Suppressor macrophage (primary cell): Measurements from ENCODE around the gene MSLN.

Source experiments
- DNase-seq, 4 experiments: peaks; one replicate each; pipeline ENCODE4 v3.0.0-alpha.2; 2020 to 2022

Gene MSLN

DNA sequence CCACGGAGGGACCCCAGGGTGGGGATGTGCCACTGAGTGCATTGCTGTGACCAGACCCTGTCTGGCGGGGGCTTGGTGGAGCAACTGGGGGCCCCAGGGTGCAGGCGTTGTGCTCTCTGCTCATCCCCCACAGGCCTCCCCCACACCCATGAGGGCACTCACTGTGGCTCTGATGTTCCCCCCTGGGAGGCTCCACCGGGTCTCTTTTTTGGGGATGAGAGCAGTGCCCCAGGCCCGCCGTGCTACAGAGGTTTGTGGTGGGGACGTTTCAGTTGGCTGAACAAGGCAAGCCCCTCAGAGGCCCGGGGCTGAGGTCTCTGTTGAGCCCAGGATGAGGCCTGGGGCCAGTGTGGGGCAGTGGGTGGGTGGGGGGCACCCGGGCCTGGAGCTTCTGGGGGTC is 36.8 kb upstream of the MSLN start:
- no peak for DNase-seq

DNA sequence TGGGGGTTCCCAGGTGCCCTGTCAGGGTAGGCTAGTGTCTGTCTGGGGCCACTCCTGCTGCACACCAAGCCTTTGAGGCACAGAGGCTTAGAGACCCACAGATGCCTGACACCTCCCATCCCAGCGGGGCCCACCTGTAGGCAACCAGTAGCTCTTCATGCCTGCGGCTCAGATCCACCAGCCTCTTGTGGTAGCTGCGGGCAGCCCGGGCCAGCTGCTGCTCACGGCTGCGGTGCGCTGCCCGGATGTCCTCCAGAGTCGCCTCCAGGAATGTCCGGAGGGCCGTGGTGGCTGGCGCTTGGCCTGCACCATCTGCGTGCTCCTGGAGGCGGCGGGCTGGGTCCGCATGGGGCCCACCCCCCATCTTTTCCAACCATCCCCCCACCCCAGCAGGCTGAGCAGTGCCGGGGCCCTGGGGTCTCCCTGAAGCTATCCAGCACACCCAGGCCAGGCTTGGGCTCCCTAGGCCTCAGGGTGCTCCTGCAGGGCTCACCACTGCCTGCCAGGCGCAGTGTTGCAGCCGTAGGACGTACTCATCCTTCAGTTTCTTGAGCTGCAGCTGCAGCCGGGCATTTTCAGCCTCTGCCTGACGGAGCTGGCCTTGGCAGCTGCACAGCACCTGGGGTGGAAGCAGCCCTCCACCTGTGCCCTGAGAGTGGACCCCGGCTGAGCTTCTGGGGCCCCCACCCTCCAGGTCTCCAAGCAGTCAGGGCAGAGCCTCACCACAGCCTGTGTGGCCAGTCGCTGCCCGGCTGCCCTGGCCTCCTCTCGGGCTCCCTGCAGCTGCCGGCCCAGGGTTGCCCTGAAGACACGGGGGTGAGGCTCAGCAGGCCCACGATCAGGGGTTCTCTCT is 36.1 kb upstream of the MSLN start:
- no peak for DNase-seq

DNA sequence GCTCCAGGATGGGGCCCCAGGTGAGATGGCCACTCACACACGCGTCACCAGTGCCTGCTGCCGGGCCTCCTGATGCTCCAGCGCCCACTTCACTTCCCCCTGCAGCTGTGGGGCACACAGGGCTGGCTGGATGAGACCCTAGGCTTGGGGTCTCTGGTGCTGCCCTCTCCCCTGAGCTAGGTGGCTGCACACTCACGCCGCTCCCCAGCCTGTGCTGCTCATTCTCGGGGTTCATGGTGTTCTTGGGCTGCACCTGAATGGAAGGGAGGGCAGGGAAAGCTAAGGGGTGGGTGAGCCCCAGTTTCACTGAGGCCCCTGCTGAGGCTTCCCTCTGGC is 35.5 kb upstream of the MSLN start:
- no peak for DNase-seq

DNA sequence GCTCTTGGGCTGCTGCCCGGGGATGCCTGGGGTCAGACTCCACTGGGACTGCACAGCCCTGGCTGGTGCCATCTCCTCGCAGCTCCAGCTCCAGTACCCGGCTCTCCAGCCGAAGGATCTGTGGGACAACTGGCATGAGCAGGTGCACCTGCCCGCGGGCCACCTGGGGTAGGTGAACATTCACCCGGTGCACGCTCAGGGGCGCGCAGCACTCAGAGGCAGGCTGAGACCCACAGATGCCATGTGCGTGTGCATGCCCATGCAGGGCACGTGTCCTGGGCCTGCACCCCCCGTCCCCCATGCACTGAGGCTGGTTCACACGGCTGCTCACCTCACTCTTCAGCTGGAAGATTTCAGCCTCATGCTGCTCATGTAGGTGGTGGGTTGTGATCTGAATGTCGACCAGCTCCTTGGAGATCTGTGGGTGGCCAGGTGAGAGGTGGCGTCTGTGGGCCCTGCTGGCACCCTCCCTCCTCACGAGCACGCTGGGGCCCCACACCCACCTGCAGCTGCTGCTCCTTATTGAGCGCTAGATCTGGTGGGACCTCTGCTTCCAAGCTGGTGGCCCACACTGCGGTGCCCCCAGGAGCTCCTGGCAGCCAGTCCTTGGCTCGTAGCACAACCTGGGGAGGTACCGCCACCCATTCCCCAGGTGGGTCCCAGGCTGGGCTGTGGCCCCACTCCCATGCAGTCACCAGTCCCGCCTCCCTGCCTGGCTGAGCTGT is 34.9 kb upstream of the MSLN start:
- no peak for DNase-seq

DNA sequence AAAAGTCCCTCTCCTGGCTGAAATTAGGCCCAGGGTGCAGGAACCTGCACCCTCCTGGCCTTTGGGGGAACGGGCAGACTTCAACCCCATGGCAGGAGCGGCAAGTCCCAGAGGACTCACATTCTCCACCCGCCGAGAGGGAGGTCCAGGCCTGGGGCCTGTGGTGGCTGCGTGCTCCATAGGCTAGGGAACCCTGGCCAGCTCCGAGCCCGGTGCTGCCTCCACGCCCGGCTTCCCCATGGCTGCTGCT is 34.4 kb upstream of the MSLN start:
- DNase-seq: no peak

DNA sequence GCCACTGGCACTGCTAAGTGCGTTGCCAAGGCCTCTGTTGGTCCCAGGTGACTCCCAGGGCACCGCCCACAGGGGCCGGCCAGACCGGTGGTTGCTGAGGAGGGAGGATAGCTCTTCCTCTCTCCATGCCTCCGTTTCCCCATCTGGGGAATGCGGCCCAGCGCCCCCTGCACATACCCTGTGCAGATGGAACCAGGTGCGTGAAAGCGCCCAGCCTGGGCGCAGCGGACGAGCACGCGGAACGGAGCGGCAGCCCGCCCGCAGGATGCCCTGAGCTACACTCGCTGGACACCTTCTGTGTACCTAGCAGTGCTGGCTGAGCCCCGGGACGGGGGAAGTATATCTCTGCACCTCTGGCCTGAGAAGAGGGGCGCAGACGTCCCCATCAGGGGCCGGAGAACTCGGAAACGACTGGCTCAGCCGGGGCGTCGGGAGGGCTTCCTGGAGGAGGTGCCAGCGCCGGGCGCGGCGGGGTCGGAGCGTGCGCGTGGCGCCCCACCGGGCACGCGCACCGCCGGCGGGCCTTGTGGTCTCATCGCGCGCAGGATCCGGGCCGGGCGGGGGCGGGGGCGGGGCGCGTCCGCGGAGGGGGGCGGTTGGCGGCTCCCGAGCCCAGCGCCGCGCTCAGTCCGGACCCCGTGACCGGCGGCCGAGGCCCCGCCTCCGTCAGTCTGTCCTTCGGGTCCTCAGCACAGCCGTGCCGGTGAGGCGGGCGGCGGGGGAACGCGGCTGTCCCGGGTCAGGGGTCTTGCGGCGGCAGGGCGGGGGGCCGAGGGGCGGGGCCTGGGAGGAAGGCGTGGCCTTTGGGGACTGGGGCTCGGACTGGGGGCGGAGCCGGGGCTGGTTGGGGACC is 33.9 kb upstream of the MSLN start, which contains the start of the genes CCDC78 and HAGHL:
Gene CCDC78 (minus strand): TSS at position 6 of the 853 bp plus-strand sequence. CDS start 76 bp downstream, outside the sequence.
Gene HAGHL (plus strand): TSS at position 669 of the 853 bp plus-strand sequence. CDS start 404 bp downstream, outside the sequence.
- peak; percentile 59 to 88 (median 74) for DNase-seq

DNA sequence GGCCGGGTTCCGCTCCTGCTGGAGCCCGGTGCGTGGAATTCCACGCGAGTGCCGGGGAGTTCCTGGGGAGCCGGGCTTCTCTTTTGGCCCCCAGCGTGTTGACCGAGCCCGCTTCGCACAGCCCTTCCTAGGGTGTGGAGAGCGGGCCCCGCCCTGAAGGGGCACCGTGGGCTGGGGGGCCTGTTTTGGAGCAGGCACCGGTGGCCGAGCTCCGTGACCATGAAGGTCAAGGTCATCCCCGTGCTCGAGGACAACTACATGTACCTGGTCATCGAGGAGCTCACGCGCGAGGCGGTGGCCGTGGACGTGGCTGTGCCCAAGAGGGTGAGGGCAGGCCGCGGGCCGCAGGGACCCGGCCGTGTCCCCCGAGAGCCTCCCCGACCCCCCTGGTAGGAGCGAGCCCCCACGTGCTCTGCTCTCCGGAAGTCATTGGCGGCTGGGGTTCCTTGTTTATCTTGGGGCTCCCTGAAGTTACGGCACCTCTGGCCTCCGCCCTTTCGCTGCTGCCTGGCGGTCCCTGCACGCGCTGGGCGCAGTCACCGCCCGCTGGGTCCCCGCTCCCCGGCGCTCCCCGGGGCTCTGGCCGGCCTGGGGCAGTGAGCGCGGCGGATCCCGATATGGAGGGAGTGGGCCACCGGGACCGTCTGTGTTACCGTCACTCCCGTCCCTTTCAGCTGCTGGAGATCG is 33.1 kb upstream of the MSLN start:
- peak; percentile 41 to 75 (median 64) for DNase-seq

DNA sequence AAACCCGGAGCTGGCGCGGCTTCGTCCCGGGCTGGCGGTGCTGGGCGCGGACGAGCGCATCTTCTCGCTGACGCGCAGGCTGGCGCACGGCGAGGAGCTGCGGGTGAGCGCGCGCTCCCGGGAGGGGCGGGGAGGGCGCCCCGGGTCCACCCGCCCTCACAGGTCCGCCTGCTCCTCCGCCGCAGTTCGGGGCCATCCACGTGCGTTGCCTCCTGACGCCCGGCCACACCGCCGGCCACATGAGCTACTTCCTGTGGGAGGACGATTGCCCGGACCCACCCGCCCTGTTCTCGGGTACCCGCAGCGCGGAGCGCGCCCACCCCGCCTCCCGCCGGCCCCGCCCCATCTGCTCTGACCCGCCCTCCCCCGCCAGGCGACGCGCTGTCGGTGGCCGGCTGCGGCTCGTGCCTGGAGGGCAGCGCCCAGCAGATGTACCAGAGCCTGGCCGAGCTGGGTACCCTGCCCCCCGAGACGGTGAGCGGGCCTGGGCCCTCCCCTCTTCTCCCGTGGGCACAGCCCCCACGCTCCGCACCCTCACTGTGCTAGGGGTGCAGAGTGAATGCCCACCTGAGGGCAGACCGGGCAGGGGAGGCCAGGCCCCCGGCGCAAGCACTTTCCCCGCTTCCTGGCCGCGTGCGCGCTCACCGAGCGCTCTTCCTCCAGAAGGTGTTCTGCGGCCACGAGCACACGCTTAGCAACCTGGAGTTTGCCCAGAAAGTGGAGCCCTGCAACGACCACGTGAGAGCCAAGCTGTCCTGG is 32.2 kb upstream of the MSLN start:
- peak; percentile 74 to 92 (median 82) for DNase-seq

DNA sequence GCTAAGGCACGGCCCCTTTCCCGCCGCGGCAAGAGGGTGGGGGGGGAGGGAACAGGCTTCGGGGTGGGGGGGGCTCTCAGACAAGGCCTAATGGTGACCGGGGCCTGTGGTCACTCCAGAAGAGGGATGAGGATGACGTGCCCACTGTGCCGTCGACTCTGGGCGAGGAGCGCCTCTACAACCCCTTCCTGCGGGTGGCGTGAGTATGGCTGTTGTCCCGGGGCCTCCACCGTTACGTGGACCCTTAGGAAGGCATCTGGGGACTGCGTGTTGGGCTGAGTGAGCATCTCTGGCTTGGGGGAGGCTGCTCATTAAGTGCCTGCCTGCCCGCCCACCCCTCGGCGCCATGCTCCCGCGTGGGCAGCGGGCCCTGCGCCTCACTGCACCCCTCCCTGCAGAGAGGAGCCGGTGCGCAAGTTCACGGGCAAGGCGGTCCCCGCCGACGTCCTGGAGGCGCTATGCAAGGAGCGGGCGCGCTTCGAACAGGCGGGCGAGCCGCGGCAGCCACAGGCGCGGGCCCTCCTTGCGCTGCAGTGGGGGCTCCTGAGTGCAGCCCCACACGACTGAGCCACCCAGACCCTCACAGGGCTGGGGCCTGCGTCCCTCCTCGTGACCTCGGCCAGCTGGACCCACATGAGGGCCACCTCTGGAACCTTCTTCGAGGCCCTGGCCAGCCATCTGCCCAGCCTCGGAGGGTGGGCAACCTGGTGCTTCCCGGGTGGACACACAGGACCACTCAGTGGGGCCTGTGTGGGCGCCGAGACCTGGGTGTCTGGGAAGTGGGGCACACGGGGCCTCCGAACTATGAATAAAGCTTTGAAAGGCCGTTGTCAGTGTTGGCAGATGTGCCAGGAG is 31.4 kb upstream of the MSLN start:
- no peak for DNase-seq

DNA sequence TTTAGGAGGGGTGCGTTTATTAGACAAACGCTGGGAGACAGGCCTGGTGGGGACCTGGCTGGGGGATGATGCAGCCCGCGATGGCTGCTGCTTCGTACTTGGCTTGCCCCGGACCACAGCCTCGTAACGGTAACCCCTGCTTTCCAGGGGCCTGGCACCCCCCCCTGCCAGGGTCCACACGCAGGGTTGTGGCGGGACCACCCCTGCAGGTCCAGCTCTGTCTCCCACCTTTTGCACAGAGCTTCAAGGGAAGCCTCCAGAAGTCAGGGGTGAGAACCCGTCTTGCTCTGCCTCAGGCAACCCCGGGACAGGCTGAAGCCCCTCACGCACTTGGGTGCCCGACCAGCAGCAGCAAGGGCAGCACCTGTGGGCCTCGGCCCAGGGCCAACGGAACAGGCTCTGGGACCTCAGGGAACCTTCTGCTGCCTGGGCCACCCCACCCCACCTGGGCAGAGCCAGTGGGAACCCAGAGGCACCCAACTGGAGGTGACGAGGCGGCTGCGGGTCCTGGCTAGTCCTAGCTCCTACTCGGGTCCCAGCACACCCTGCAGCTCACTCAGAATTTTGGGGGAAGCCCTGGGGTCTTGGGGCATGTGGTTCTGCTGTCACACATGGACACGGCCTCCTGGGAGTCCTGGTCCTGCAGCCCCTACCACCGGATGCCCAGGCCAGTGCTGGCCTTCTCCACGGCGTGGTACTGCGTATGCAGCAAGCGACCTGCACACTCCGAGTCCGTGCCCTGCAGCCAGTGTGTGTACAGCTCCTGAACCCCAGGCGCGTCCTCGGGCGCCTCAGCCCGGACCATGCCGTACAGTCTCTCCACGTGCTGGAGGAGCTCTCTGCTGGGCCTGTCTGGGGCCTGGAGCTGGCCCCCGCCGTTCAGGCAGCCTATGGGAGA is 30.5 kb upstream of the MSLN start:
- DNase-seq: no peak

DNA sequence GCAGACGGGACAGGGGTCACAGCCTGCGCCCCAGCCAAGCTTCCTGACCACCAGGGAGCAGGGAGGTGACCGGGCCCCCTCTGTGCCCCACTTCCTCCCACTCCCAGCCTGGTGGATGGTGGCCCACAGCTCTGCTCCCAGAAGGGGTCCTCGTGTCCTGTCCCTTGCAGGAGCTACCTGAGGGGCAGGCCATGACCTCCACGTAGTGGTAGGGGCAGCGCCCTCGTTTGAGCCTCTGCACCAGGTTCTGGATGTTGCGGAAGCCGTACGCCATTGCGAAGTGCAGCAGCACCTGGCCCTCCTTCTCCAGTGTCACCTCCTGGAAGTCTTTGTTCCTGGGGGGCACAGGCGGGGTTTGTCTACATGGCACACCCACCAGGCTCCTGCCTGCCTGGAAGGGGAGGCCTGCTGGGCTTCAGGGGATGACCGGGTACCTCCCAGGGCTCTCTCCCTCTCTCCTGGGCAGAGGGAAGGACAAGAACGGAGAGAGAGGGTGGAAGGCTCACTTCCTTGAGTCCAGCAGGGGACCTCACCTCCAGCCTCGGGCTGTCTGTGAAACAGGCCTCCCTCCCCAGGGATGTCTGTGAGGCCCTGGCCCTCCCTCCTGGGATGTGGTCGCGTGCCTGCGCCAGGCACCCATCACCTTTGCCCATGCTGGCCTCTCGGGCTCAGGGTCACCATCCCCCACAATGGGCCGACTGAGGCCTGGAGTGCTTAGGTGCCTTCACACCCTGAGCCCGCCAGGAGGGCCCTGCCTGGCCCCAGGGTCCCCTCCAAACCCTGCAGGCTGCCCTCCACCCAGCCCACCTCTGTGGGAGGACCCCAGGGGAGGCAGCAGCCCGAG is 29.6 kb upstream of the MSLN start:
- peak in 1 of 4 experiments; percentile 1 for DNase-seq

DNA sequence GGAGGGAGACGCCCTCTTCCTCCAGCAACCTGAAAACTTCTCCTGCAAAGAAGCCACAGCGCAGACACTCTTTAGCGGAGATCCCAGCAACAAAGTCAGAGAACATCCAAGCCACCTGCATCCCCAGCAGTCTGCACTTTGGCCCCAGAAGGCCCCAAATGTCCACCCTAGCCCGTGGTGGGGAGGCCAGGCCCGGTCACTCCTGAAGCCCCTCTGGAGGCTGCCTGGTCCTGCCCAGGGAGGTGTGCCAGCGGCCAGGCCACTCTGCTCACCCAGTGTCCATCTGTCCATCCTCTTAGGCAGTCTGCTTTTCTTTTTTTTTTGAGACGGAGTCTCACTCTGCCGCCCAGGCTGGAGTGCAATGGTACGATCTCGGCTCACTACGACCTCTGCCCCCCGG is 28.2 kb upstream of the MSLN start:
- DNase-seq: no peak

DNA sequence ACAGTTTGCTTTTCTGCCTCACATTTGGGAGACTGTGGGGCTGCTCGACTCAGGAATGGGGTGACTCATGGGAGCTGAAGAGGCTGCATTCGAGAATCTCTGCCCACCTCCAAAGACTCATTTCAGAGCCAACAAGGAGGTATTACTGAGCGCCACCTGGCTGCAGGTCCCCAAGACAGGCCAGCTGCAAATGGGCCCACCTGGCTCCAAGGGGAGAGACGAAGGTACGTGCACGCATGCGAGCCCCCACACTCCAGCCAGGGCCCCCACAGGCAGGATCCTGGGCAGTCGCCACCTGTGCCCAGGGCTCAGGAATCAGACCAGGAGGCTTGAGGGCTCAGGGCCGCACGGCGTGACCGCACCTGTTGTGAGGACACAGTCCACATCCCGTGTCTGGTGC is 27.6 kb upstream of the MSLN start:
- no peak for DNase-seq

DNA sequence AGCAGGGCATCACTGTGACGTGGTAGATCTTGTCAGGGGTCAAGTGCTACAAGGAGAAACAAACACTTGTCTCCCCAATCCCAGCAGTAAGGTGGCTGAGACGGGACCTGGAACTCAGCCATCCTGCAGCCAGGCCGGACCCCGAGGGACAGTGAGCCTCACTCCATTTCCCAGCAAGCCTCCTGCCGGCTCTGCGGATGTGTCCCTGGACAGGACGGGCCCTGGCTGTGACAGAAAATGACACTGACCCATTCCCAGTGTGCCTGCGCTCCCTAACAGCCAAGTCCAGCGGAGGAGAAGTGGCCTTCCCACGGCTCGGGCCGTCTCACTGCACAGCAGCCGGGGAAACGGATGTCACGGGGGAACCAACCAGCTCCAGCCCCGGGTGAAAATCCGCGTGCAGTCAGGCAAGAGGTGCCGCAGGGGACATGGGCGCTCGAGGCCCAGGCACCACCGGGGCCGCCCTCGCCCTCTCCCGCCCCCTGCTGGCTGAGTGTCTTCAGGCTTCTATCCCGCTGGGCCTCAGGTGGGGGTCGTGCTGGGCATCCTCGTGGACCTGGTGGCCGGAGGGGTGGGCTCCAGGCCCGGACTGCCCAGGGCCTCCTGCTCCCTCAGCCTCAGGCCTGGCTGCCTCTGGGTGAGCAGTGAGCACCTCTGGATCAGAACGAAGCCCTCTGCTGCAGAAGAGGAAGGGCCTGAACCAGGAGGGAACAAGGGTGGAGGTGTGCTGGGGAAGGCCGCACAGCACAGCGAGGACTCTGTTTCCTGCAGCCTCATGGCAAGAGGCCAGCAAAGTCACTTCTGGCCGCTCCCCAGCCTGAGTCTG is 26.9 kb upstream of the MSLN start:
- peak in 1 of 4 experiments; percentile 46 for DNase-seq

DNA sequence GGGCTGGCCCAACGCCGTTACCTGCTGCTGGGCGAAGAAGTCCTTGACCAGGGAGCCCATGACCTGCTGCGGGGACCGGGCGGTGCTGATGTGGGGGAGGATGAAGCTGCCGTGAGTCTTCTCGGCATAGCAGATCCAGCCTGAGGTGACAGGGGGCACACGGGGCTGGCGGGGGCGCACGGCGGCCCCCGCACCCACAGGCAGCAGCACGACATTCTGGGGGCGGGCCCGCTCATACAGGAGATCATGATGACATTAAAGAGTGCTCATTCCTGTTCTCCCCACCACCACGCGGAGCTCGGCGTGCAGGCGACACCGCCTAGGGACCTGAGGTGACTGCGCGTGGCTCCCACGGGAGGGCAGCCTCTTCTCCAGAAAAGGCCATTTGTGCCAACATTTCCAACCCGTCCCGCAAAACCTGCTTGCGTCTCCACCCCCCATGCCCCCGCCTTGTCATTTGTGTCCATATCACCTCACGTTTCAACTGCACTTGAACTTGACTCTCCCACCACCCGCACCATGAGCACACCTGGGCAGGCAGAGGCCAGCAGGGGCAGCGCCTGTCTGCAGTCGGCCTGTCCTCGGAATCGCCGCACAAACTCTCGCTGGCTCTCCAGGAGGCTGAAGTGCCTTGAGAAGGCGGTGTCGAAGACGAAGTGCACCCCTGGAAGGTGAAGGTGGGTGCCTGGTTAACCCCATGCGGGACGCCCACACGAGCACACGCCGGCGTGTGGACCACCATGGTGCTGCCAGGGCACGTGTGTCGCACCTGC is 26.1 kb upstream of the MSLN start:
- no peak for DNase-seq

DNA sequence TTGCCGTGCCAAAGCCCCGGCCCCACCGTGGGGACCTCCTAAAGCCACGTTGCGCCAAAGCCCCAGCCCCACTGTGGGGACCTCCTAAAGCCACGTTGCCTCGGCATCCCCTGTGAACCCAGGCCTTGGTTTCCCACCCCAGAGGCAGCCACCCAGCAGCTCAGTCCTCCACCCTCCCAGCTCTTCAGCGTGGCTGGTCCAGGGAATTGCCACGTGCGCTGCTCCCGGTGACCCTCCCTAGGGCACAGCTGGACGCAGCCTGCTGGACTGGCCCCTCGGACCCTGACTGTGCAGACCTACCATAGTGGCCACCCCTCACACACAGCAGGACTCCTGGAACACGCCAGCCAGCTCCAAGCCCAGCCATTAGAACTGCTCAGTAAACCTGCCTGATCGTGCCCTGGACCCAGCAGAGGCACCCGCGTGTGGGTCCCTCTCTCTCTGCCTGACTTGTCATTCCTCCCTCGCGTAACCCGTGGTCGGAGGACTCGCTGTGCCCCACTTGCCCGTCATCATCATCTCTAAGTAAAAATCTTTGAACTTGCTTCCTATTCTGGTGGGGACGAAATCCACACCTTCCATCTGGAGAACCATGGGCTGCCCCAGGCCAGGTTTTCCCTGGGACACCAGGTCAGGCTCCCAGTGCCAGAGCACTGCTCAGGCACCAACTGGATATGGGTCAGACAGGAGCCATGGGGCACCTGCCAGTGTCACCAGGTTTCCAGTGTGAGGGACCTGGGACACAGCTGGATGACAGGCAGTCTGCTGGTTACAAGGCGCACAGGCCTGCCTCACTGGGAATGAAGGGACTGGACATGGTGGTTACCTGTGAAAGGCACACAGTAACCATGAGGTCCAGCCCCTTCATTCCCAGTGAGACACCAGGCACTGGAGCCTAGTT is 25.3 kb upstream of the MSLN start:
- no peak for DNase-seq
